GM18870 (cell line): Measurements from ENCODE around the gene SYCP1.
"Not testable (repeated sequence)": the region's sequence is repeated elsewhere in the genome, so short reads cannot be mapped to it uniquely, and the experiment has no call there.

Source experiments
- ATAC-seq: cut with Tn5 transposase; IDR thresholded peaks from one replicate; pipeline ENCODE4 v1.9.1; 2021; ENCODE audit warnings: moderate library complexity; ENCODE audit not compliant: unreplicated experiment

The SYCP1 gene

GRCh38 chr1:114976891-114977290, 122.2 kb downstream of the SYCP1 start:
- no peak for ATAC-seq

- ATAC-seq = no peak
Observed at GRCh38 chr1:114979278-114979891, 124.7 kb downstream of the SYCP1 start.

GRCh38 chr1:114982251-114982650, 127.6 kb downstream of the SYCP1 start:
- ATAC-seq = no peak

- ATAC-seq = no peak
Observed at GRCh38 chr1:114986286-114986685, 131.6 kb downstream of the SYCP1 start.

- ATAC-seq = no peak
Observed at GRCh38 chr1:114988095-114988494, 133.4 kb downstream of the SYCP1 start.

- no peak for ATAC-seq
Observed at GRCh38 chr1:114997510-114998289, 143.0 kb downstream of the SYCP1 start.

GRCh38 chr1:115006191-115006590, 151.5 kb downstream of the SYCP1 start:
- ATAC-seq = no peak

- no peak for ATAC-seq
Observed at GRCh38 chr1:115012006-115012405, 157.3 kb downstream of the SYCP1 start.

GRCh38 chr1:115012434-115012833, 157.8 kb downstream of the SYCP1 start:
- ATAC-seq = no peak

GRCh38 chr1:115013792-115014191, 159.1 kb downstream of the SYCP1 start:
- ATAC-seq = no peak

- ATAC-seq = not testable (repeated sequence)
Observed at GRCh38 chr1:115019549-115019948, 164.9 kb downstream of the SYCP1 start.

- ATAC-seq = no peak
Observed at GRCh38 chr1:115021145-115021544, 166.5 kb downstream of the SYCP1 start.

GRCh38 chr1:115023593-115023992, 168.9 kb downstream of the SYCP1 start:
- ATAC-seq = no peak

GRCh38 chr1:115029526-115029925, 174.9 kb downstream of the SYCP1 start, which contains the start of gene TSHB:
TSHB (plus strand) TSS chr1:115029826; CDS start chr1:115033363, 3,537 bp downstream.
- ATAC-seq = no peak

GRCh38 chr1:115031595-115031994, 176.9 kb downstream of the SYCP1 start:
- no peak for ATAC-seq

- ATAC-seq = no peak
Observed at GRCh38 chr1:115035652-115036051, 181.0 kb downstream of the SYCP1 start.

- no peak for ATAC-seq
Observed at GRCh38 chr1:115036814-115037507, 182.3 kb downstream of the SYCP1 start.

- ATAC-seq = no peak
Observed at GRCh38 chr1:115040501-115040900, 185.8 kb downstream of the SYCP1 start.

GRCh38 chr1:115041654-115042053, 187.0 kb downstream of the SYCP1 start:
- ATAC-seq = no peak
